Keratinocyte (primary cell): ENCODE results near the gene DNAAF8. TPM values are rescaled to one million over a fixed set of nuclear protein-coding genes. Genes with fewer than 3 reads are reported as not detected.

ENCODE experiments used
- DNase-seq: peaks from one replicate; pipeline ENCODE4 v3.0.0-alpha.2; 2011; ENCODE audit warnings: low read depth, missing footprints, low spot score
- FAIRE-seq: peaks from 2 replicates; lab custom pipeline; 2011; peaks lifted over from hg19 to GRCh38; lab: Jason Lieb, UNC
- H2AFZ ChIP-seq: 2 replicates; pipeline ENCODE4 v1.6.0; 2012; ENCODE audit warnings: low read length, control low read depth, inconsistent platforms; ENCODE audit not compliant: control insufficient read depth
- H3K27ac ChIP-seq: 2 replicates; pipeline ENCODE4 v1.5.1; 2011; ENCODE audit warnings: low read length; ENCODE audit not compliant: control insufficient read depth, insufficient read depth
- H3K27me3 ChIP-seq: 3 replicates; pipeline ENCODE4 v1.6.0; 2011; ENCODE audit warnings: low read length; ENCODE audit not compliant: control insufficient read depth, insufficient read depth; ENCODE audit errors: extremely low read depth
- H3K36me3 ChIP-seq, 2 experiments: 2 replicates in 1 of 2; 3 replicates in 1 of 2; pipeline ENCODE4 v1.5.1; 2011; ENCODE audit warnings: low read length in 2 of 2, mild to moderate bottlenecking in 1 of 2; ENCODE audit not compliant: control insufficient read depth in 2 of 2, insufficient read depth in 2 of 2; ENCODE audit errors: extremely low read depth in 1 of 2
- H3K4me1 ChIP-seq: 3 replicates; pipeline ENCODE4 v1.5.1; 2011; ENCODE audit warnings: low read length; ENCODE audit not compliant: control insufficient read depth, insufficient read depth; ENCODE audit errors: extremely low read depth
- H3K4me2 ChIP-seq: 3 replicates; pipeline ENCODE4 v1.6.0; 2011; ENCODE audit warnings: low read depth, low read length; ENCODE audit not compliant: control insufficient read depth, insufficient read depth; ENCODE audit errors: extremely low read depth
- H3K4me3 ChIP-seq, 3 experiments: fragments of 200-600 bp in 1 of 3; sonication (generic) in 1 of 3; 2 replicates in 2 of 3; 3 replicates in 1 of 3; pipeline ENCODE4 v1.5.1; 2011 to 2016; ENCODE audit warnings: low read length in 3 of 3, mild to moderate bottlenecking in 3 of 3, control low read depth in 2 of 3, inconsistent platforms in 1 of 3, low read depth in 1 of 3, mixed read lengths in 1 of 3, mixed run types in 1 of 3, moderate library complexity in 1 of 3; ENCODE audit not compliant: control insufficient read depth in 2 of 3, insufficient read depth in 2 of 3; ENCODE audit errors: extremely low read depth in 1 of 3
- H3K79me2 ChIP-seq: 2 replicates; pipeline ENCODE4 v1.6.0; 2012; ENCODE audit warnings: low read length; ENCODE audit not compliant: control insufficient read depth, insufficient read depth
- H3K9ac ChIP-seq: 3 replicates; pipeline ENCODE4 v1.6.0; 2011; ENCODE audit warnings: low read length; ENCODE audit not compliant: control insufficient read depth, insufficient read depth; ENCODE audit errors: extremely low read depth
- H3K9me1 ChIP-seq: 3 replicates; pipeline ENCODE4 v1.6.0; 2011; ENCODE audit warnings: low read length; ENCODE audit not compliant: control insufficient read depth, insufficient read depth; ENCODE audit errors: extremely low read depth
- H3K9me3 ChIP-seq: 2 replicates; pipeline ENCODE4 v1.5.1; 2012; ENCODE audit warnings: low read depth, low read length; ENCODE audit not compliant: control insufficient read depth
- H4K20me1 ChIP-seq: 3 replicates; pipeline ENCODE4 v1.6.0; 2011; ENCODE audit warnings: low read length; ENCODE audit not compliant: control insufficient read depth, insufficient read depth; ENCODE audit errors: extremely low read depth
- EZH2 ChIP-seq: IDR thresholded peaks from one replicate; pipeline ENCODE4 v1.6.1; 2012; ENCODE audit warnings: inconsistent platforms, mild to moderate bottlenecking, low read length, moderate library complexity
- dilution Hi-C: fragments of 300-500 bp; cut with MboI; formaldehyde crosslinking; loops from one replicate; pipeline ENCODE4 v1.7.0; 2020; ENCODE audit warnings: low sequenced_read_pairs; ENCODE audit not compliant: extremely low pct_ligation_motif_present
- polyA plus RNA-seq, 5 experiments: library from polyadenylated mRNA; depleted of rRNA in 3 of 5; stranded (reverse) in 3 of 5; stranded (forward) in 1 of 5; unstranded in 1 of 5; fragments of >200 nt; gene quantifications; 1 replicate in 1 of 5; 2 replicates in 3 of 5; 3 replicates in 1 of 5; pipeline versions ENCODE4 v1.2.1 to v1.2.3, GENCODE V29; 2011 to 2012; ENCODE audit warnings: missing spikeins in 2 of 5, low read depth in 1 of 5, low replicate concordance in 1 of 5
- small RNA-seq, 3 experiments: library from RNA; depleted of rRNA; stranded (forward); fragments of <200 nt; gene quantifications; one replicate each; pipeline ENCODE3, GENCODE V24; 2012; ENCODE audit warnings: low read depth in 3 of 3, low replicate concordance in 1 of 3; ENCODE audit not compliant: insufficient read length in 3 of 3
- TF ChIP-seq, protein P1 (sequence below), 3 experiments: IDR thresholded peaks in 1 of 3; conservative IDR thresholded peaks in 1 of 3; optimal IDR thresholded peaks in 1 of 3; 2 replicates in 2 of 3; 3 replicates in 1 of 3; pipeline versions ENCODE3 to v1.5.1; 2011; ENCODE audit warnings: low read length in 3 of 3, mild to moderate bottlenecking in 3 of 3, moderate library complexity in 2 of 3, control low read depth in 1 of 3, inconsistent platforms in 1 of 3; ENCODE audit not compliant: insufficient read depth in 2 of 3; ENCODE audit errors: extremely low read depth in 1 of 3

The DNAAF8 gene
- polyA plus RNA-seq, 1 donor (not counting 4 experiments of a cell fraction or from before 2014, with no cell fraction given) = 0.26 TPM

GRCh38 chr16:4798456-4798855 is 64.1 kb downstream of the DNAAF8 start:
- FAIRE-seq (no peak), DNase-seq (no peak)
- Histone ChIP-seq H3K27ac (no peak overlapping the region), H3K9me1 (no peaks in the 10 kb centered on the region), H3K4me3 (no peak overlapping the region), H3K9me3 (no peaks in the 10 kb centered on the region), H3K9ac (no peak overlapping the region), H3K4me1 (peaks cover 25% of the 10 kb centered on the region), H3K79me2 (no peaks in the 10 kb centered on the region), H3K27me3 (no peaks in the 10 kb centered on the region), H3K4me2 (no peak overlapping the region), H2AFZ (no peak overlapping the region), H4K20me1 (no peaks in the 10 kb centered on the region), H3K36me3 (peaks cover 0 to 8% of the 10 kb centered on the region in 2 experiments)
- dilution Hi-C loops = no loop called here
- TF ChIP-seq, protein P1, sequence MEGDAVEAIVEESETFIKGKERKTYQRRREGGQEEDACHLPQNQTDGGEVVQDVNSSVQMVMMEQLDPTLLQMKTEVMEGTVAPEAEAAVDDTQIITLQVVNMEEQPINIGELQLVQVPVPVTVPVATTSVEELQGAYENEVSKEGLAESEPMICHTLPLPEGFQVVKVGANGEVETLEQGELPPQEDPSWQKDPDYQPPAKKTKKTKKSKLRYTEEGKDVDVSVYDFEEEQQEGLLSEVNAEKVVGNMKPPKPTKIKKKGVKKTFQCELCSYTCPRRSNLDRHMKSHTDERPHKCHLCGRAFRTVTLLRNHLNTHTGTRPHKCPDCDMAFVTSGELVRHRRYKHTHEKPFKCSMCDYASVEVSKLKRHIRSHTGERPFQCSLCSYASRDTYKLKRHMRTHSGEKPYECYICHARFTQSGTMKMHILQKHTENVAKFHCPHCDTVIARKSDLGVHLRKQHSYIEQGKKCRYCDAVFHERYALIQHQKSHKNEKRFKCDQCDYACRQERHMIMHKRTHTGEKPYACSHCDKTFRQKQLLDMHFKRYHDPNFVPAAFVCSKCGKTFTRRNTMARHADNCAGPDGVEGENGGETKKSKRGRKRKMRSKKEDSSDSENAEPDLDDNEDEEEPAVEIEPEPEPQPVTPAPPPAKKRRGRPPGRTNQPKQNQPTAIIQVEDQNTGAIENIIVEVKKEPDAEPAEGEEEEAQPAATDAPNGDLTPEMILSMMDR (optimal IDR thresholded peaks at IDR 0.05 in 1 of 3, IDR thresholded peaks at IDR 0.05 in 1 of 3, conservative IDR thresholded peaks at IDR 0.05 in 1 of 3; ENCODE audit: extremely low read depth in 1 of 3, insufficient read depth in 2 of 3, low read length in 3 of 3) = no peak
- no peak for TF ChIP-seq EZH2

Small RNAs within 50 kb of the gene (small RNA-seq; reads per million reads assigned to genes)
- 0 reads per million in 3 experiments for gene RF00017

Other genes starting within 250 kb of the DNAAF8 start
- 19.8 to 39.4 TPM (median 23.1 TPM) in 3 replicates for gene CDIP1, start 195.8 kb upstream of the DNAAF8 start, polyA plus RNA-seq
- not detected in 3 replicates for gene C16orf96, start 178.2 kb upstream of the DNAAF8 start, polyA plus RNA-seq
- 3.6 to 7.7 TPM (median 4.0 TPM) in 3 replicates for gene UBALD1, start 119.6 kb upstream of the DNAAF8 start, polyA plus RNA-seq
- 1.9 to 6.7 TPM (median 2.6 TPM) in 3 replicates for gene MGRN1, start 109.7 kb upstream of the DNAAF8 start, polyA plus RNA-seq
- 23.0 to 28.8 TPM (median 24.2 TPM) in 3 replicates for gene NUDT16L1, start 41.0 kb upstream of the DNAAF8 start, polyA plus RNA-seq
- 9.7 to 14.7 TPM (median 11.7 TPM) in 3 replicates for gene ANKS3, start 266 bp upstream of the DNAAF8 start, polyA plus RNA-seq
- gene ZNF500, start 32.6 kb downstream of the DNAAF8 start, polyA plus RNA-seq = 3.3 to 5.2 TPM (median 3.5 TPM) in 3 replicates
- not detected in 3 replicates for gene SEPTIN12, start 53.8 kb downstream of the DNAAF8 start, polyA plus RNA-seq
- gene SMIM22, start 60.8 kb downstream of the DNAAF8 start, polyA plus RNA-seq = 8.4 to 20.2 TPM (median 10.6 TPM) in 3 replicates
- gene ROGDI, start 68.1 kb downstream of the DNAAF8 start, polyA plus RNA-seq = 17.3 to 33.2 TPM (median 20.5 TPM) in 3 replicates
- gene GLYR1, start 112.8 kb downstream of the DNAAF8 start, polyA plus RNA-seq = 38.7 to 42.6 TPM (median 39.8 TPM) in 3 replicates
- 9.5 to 19.6 TPM (median 11.5 TPM) in 3 replicates for gene UBN1, start 112.9 kb downstream of the DNAAF8 start, polyA plus RNA-seq
- gene PPL, start 202.6 kb downstream of the DNAAF8 start, polyA plus RNA-seq = 23.5 to 26.6 TPM (median 25.3 TPM) in 3 replicates
- 0.04 to 0.08 TPM in 2 of 3 replicates, not detected in the other for gene SEC14L5, start 223.8 kb downstream of the DNAAF8 start, polyA plus RNA-seq